Mucosa of descending colon (tissue), 3 donors: ENCODE measurements around the gene NR3C1. TPM values are rescaled to one million over a fixed set of nuclear protein-coding genes. Genes with fewer than 3 reads are reported as not detected.

ENCODE experiments used
- ATAC-seq: fragments of 200-7000 bp; cut with Tn5 transposase; one replicate; pipeline ENCODE4 v1.9.1; 2020; ENCODE audit warnings: mild to moderate bottlenecking, moderate library complexity
- DNase-seq, 3 donors: peaks; one replicate each; pipeline ENCODE4 v3.0.0-alpha.2; 2020
- H3K36me3 ChIP-seq: fragments of 200-600 bp; one replicate; pipeline ENCODE4 v1.8.0; 2021; ENCODE audit warnings: low read depth, mild to moderate bottlenecking
- H3K4me1 ChIP-seq: fragments of 200-600 bp; one replicate; pipeline ENCODE4 v1.8.0; 2021; ENCODE audit warnings: low read depth, mild to moderate bottlenecking
- H3K4me3 ChIP-seq: fragments of 200-600 bp; one replicate; pipeline ENCODE4 v1.8.0; 2021; ENCODE audit warnings: mild to moderate bottlenecking
- H3K9me3 ChIP-seq: fragments of 200-600 bp; one replicate; pipeline ENCODE4 v1.8.0; 2021; ENCODE audit warnings: mild to moderate bottlenecking
- intact Hi-C, 2 donors: fragments of 100-400 bp; cut with DNase I in 1 of 2; cut with micrococcal nuclease in 1 of 2; formaldehyde crosslinking; loops; one replicate each; pipeline versions ENCODE4 v1.11.0 to v1.11.1; 2022; cut with DNase I, micrococcal nuclease
- total RNA-seq, 3 donors: library from RNA; stranded (reverse); fragmentation: NEBNext Ultra II Directional in 2 of 3; extraction: Animal tissue kit (Norgen Biotek cat#: 25700) in 2 of 3; gene quantifications; one replicate each; pipeline versions ENCODE4 v1.2.1 to v1.2.4, GENCODE V29; 2021 to 2023
- TF ChIP-seq, protein P1 (sequence below): fragments of 200-600 bp; IDR thresholded peaks from one replicate; pipeline ENCODE4 v1.8.0; 2022; ENCODE audit warnings: antibody characterized with exemption, mild to moderate bottlenecking
- donor health status: DM: no; HTN: no; CAD: no; lungs with moderate emphysema.
- donor health status: DM: no; HTN: no; CAD: no.
- donor health status: DM: no; HTN: yes; CAD: no.

Gene NR3C1
- total RNA-seq, 3 donors from 2014 or later: 25.6 to 59.0 (median 27.7) TPM

DNA sequence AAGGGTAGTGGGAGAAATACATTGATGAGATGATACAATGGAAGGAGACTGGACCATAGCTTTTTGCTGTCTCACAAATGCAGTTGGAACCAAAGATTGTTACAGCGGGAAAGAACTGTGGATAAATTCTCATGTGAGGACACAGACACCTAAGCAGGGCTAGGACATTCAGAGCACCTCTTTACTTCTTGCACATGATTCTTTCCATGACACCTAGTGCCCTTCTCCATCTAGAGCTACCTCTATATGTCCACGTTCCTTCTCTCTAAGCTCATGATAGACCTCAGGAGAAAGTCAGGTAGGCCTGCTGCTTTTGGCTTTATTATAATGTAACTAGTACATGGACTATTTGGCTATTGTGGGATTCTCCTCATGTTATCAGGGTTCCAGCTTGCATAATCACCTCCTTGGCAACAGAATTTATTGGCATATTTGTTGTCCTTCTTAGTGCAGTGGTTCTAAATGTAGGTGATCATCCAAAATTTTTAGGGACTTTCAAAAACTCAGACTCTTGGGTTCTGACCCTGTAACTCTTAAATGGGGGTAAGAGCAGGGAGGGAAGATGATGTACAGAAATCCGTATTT is 27.2 kb downstream of the NR3C1 start:
- Histone ChIP-seq H3K4me1 (no peaks in the 10 kb centered on the region), H3K9me3 (no peaks in the 10 kb centered on the region), H3K36me3 (no peaks in the 10 kb centered on the region), H3K4me3 (no peak overlapping the region)
- DNase-seq (no peak), ATAC-seq (no peak)
- TF ChIP-seq, protein P1, sequence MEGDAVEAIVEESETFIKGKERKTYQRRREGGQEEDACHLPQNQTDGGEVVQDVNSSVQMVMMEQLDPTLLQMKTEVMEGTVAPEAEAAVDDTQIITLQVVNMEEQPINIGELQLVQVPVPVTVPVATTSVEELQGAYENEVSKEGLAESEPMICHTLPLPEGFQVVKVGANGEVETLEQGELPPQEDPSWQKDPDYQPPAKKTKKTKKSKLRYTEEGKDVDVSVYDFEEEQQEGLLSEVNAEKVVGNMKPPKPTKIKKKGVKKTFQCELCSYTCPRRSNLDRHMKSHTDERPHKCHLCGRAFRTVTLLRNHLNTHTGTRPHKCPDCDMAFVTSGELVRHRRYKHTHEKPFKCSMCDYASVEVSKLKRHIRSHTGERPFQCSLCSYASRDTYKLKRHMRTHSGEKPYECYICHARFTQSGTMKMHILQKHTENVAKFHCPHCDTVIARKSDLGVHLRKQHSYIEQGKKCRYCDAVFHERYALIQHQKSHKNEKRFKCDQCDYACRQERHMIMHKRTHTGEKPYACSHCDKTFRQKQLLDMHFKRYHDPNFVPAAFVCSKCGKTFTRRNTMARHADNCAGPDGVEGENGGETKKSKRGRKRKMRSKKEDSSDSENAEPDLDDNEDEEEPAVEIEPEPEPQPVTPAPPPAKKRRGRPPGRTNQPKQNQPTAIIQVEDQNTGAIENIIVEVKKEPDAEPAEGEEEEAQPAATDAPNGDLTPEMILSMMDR: no peak
- intact Hi-C loops: no loop called here

DNA sequence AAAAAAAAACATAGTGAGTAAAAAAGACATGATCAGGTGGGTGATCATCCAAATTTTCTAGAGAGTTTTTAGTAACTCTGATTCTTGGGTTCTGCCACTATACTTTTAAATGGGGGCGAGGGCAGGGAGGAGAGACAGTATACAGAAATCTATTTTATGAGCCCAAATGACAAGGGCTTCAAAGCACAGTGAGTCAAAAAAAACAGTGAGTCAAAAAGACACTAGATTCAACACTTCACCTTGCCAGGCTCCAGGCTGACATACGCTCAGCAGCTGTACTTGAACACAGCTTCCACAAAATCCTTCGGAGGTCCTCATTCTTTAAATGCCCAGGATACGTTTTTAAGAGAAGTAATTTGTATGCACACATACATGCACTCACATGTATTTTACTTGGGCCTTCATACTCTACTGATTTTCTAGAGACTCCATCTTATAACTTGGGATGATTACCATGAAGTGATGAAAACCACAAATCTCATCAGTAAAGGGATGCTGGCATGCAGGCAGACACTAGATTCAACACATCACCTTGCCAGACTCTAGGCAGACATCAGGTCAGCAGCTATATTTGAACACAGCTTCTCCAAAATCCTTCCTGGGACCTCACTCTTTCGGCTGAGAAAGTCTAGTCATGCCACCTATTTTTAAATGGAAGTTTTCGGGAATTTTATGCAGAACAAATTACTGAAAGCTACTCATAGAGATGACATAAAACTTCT is 28.8 kb downstream of the NR3C1 start:
- intact Hi-C loops: no loop called here
- TF ChIP-seq, protein P1: no peak
- Histone ChIP-seq H3K4me1 (no peaks in the 10 kb centered on the region), H3K4me3 (no peak overlapping the region), H3K36me3 (no peaks in the 10 kb centered on the region), H3K9me3 (no peaks in the 10 kb centered on the region)
- DNase-seq: no peak
- ATAC-seq: no peak

DNA sequence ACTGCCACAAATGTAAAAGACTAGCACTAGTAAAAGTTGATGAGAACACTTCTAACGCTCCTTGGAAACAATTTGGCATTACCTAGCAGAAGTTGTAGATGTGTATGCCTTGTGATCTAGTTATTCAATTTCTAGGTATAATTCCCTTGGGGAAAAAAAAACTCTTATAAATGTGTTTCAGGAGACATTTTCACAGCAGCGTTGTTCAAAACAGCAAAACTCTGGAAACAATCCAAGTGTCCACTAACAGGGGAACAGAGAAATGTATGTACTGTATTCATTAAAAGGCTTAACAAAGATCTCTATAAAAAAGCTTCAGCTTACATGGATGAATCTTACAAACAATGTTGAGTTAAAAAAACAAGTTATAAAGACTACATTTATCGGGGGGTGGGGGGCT is 30.4 kb downstream of the NR3C1 start:
- intact Hi-C loops: no loop called here
- Histone ChIP-seq H3K4me1 (no peaks in the 10 kb centered on the region), H3K4me3 (no peak overlapping the region), H3K36me3 (no peaks in the 10 kb centered on the region), H3K9me3 (no peaks in the 10 kb centered on the region)
- TF ChIP-seq, protein P1: no peak
- no peak for DNase-seq
- no peak for ATAC-seq

DNA sequence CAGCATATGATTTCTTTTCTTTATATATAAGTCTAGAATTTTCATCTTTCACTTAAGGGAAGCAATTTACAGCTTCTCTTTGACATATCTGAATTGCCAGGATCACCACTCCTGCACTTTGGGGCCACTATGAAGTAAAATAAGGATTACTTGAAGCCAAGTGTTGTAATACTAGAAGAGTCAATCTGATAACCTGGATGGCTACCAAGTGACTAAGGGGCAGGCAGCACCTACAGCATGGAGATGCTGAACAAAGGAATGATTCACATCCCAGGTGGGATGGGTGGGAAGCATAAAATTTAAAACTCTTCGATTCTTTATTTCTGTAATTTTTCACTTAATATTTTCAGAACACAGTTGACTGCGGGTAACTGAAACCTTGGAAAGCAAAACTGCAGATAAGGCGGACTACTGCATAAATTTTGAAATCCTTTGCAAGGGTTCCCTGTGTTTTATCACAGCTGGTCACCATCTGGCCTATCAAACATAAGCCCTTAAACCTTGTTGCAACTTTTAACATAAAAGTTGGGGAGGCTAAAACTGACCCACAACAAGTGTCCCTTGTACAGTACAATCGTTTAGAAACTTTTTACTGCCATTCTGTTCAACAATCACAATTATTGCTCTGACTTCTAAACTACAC is 31.2 kb downstream of the NR3C1 start:
- intact Hi-C loops: no loop called here
- ATAC-seq (no peak), DNase-seq (no peak)
- no peaks in the 10 kb centered on the region for H3K9me3 ChIP-seq
- H3K4me3 ChIP-seq: no peak overlapping the region
- TF ChIP-seq, protein P1: no peak
- no peaks in the 10 kb centered on the region for H3K36me3 ChIP-seq
- no peaks in the 10 kb centered on the region for H3K4me1 ChIP-seq

DNA sequence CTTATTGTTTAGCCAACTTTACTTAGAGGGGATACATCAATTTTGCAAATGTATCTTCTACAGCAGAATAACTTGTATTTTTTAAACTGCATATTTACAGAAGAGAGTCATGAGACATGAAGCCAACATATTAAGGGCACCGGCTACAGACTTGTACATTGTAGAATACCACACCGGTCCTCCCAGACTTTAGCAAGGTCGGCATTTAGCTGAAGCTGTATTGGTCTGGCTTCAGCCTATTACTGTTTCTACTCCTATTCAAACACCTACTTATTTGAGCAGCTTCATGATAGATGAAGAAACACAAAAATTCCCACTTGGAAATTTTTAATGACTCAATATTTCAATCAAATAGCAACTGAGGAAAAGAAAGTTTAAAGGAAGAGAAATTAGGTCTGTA is 33.0 kb downstream of the NR3C1 start:
- Histone ChIP-seq H3K4me3 (no peak overlapping the region), H3K9me3 (no peaks in the 10 kb centered on the region), H3K4me1 (no peaks in the 10 kb centered on the region), H3K36me3 (no peaks in the 10 kb centered on the region)
- DNase-seq (no peak), ATAC-seq (no peak)
- intact Hi-C loops: no loop called here
- TF ChIP-seq, protein P1: no peak
